ENCODE measurements around the gene C13orf42.

DNA sequence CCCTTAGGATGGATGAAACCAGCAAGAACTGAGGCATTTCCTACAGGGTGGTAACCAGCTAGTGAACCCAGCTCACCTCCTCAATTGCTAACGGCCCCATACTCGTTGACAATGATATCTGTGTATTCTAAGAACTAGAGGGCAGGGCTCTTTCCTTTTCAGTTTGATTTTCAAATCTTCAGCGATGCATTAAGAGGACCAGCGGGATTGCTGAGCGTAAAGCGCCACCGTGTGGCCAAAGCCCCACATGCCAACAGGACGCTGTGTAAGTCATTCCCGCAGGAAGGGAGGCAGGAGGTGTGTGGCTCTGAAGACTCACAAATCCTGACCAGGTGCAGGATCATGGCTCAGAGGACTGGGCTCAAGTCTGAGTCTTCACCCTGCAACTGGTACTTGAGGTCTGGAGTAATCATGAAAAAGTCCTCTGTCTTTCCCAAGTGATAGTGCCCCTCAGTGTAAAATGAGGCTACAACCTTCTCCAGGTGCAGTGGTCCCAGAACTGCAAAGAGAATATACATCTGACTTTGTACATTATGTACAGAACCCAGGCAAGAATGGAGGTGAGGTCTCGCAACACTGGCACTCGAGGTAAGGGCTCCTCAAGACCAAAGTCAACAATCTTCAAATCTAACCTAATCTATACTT, 40.9 kb downstream of the C13orf42 start:
- peak in 1 of 3 donors; percentile 20 for TF ChIP-seq CTCF (IDR thresholded peaks at IDR 0.05)
- TF ChIP-seq POLR2A (IDR thresholded peaks at IDR 0.05), result no peak
